ENCODE measurements around the gene RASL11A. TPM values are rescaled to one million over a fixed set of nuclear protein-coding genes. Genes with fewer than 3 reads are reported as not detected.

RASL11A gene
- total and polyA plus RNA-seq, 2 of the 13 experiments (the other 11 are each of a cell fraction or from before 2014, with no cell fraction given), result 3.0 to 4.1 TPM

DNA sequence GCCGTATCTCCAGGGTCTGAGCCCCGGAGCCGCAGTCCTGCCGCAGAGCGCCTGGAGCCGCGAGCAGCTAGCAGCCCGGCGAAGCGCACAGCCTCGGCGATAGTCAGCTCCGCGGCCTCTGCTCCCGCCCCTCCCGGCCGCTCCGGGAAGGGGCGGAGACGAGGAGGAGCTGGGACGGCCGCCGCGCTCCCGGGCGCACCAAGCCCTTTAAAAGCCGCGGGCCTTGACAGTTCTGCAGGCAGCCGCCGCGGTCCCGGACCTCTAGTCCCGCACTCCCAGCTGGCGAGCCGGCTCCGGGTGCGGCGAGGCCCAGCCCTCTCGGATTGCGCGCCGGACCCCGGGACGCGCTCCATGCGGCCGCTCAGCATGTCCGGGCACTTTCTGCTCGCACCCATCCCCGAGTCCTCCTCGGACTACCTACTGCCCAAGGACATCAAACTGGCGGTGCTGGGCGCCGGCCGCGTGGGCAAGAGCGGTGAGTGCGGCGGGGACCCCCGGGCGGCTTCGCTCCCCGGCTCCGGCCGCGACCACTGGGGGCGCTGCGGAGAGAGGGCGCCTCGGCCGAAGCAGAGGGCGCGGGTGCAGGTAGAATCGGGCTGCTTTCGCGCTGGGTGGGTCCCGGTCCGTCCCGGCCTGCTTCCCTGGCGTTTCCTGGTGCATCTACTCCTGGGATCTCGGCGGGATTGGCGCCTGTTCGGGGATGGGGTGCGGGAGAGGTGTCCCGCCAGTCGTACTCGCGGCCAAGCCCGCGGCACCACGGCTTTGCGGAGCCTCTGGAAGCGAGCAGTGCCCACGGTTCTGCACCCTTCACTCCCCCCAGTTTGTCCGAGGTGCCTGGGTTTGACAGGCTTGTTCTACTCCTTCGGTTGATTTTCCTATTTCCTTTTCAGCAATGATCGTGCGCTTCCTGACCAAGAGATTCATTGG, at the start of gene RASL11A (continued):
- TF ChIP-seq ZNF816 (CRISPR knock-in tag; IDR thresholded peaks at IDR 0.05; ENCODE audit: borderline replicate concordance), result no peak
- no peak for TF ChIP-seq ZFYVE20 (CRISPR knock-in tag; IDR thresholded peaks at IDR 0.05; ENCODE audit: borderline replicate concordance, low read depth)
- no peak for TF ChIP-seq ZNF790 (CRISPR knock-in tag; IDR thresholded peaks at IDR 0.05; ENCODE audit: borderline replicate concordance)
- no peak for TF ChIP-seq MZF1 (CRISPR knock-in tag; IDR thresholded peaks at IDR 0.05; ENCODE audit: borderline replicate concordance)
- TF ChIP-seq, protein P1, sequence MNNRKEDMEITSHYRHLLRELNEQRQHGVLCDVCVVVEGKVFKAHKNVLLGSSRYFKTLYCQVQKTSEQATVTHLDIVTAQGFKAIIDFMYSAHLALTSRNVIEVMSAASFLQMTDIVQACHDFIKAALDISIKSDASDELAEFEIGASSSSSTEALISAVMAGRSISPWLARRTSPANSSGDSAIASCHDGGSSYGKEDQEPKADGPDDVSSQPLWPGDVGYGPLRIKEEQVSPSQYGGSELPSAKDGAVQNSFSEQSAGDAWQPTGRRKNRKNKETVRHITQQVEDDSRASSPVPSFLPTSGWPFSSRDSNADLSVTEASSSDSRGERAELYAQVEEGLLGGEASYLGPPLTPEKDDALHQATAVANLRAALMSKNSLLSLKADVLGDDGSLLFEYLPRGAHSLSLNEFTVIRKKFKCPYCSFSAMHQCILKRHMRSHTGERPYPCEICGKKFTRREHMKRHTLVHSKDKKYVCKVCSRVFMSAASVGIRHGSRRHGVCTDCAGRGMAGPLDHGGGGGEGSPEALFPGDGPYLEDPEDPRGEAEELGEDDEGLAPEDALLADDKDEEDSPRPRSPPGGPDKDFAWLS (CRISPR knock-in tag; IDR thresholded peaks at IDR 0.05; ENCODE audit: borderline replicate concordance), result no peak
- TF ChIP-seq ZNF30 (CRISPR knock-in tag; IDR thresholded peaks at IDR 0.05), result peak; percentile 82; the same call in 1 of the 2 replicates
- TF ChIP-seq HDAC1 (CRISPR knock-in tag; IDR thresholded peaks at IDR 0.05), result peak; percentile 82
- no peak for TF ChIP-seq AFF4 (CRISPR knock-in tag; IDR thresholded peaks at IDR 0.05)
- no peak for TF ChIP-seq PCBP1 (IDR thresholded peaks at IDR 0.05; ENCODE audit: borderline replicate concordance, low read depth, low read length)
- no peak for TF ChIP-seq SMYD3 (CRISPR knock-in tag; IDR thresholded peaks at IDR 0.05)
- TF ChIP-seq PRPF4 (IDR thresholded peaks at IDR 0.05; ENCODE audit: low read depth, low read length, poor library complexity, severe bottlenecking), result no peak
- TF ChIP-seq PAF1 (CRISPR knock-in tag; IDR thresholded peaks at IDR 0.05), result no peak
- no peak for TF ChIP-seq ZBTB34 (CRISPR knock-in tag; IDR thresholded peaks at IDR 0.05)
- TF ChIP-seq, protein P2, sequence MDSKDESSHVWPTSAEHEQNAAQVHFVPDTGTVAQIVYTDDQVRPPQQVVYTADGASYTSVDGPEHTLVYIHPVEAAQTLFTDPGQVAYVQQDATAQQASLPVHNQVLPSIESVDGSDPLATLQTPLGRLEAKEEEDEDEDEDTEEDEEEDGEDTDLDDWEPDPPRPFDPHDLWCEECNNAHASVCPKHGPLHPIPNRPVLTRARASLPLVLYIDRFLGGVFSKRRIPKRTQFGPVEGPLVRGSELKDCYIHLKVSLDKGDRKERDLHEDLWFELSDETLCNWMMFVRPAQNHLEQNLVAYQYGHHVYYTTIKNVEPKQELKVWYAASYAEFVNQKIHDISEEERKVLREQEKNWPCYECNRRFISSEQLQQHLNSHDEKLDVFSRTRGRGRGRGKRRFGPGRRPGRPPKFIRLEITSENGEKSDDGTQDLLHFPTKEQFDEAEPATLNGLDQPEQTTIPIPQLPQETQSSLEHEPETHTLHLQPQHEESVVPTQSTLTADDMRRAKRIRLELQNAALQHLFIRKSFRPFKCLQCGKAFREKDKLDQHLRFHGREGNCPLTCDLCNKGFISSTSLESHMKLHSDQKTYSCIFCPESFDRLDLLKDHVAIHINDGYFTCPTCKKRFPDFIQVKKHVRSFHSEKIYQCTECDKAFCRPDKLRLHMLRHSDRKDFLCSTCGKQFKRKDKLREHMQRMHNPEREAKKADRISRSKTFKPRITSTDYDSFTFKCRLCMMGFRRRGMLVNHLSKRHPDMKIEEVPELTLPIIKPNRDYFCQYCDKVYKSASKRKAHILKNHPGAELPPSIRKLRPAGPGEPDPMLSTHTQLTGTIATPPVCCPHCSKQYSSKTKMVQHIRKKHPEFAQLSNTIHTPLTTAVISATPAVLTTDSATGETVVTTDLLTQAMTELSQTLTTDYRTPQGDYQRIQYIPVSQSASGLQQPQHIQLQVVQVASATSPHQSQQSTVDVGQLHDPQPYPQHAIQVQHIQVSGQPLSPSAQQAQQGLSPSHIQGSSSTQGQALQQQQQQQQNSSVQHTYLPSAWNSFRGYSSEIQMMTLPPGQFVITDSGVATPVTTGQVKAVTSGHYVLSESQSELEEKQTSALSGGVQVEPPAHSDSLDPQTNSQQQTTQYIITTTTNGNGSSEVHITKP (CRISPR knock-in tag; IDR thresholded peaks at IDR 0.05; ENCODE audit: low read depth), result no peak
- TF ChIP-seq NCOR1 (IDR thresholded peaks at IDR 0.05; ENCODE audit: borderline replicate concordance, low read length), result no peak
- peak; percentile 56; the same call in 1 of the 2 replicates for TF ChIP-seq HDAC2 (CRISPR knock-in tag; IDR thresholded peaks at IDR 0.05)
